ENCODE results near the gene ANKLE2. TPM values are rescaled to one million over a fixed set of nuclear protein-coding genes. Genes with fewer than 3 reads are reported as not detected.

The ANKLE2 gene
- total and polyA plus RNA-seq, 4 donors: 8.4 to 24.1 (median 15.4) TPM

Small RNA genes lying within 50 kb of the gene (small RNA-seq; reads per million reads assigned to genes)
- gene RNA5SP379: not detected

Other genes with a start within 250 kb of the ANKLE2 start
- gene LRCOL1, start 151.2 kb downstream of the ANKLE2 start, total RNA-seq: 1 to 10 TPM in 1 of 2 donors, not detected in 1; 2.6 TPM
- gene LRCOL1, start 151.2 kb downstream of the ANKLE2 start, polyA plus RNA-seq: 10 to 100 TPM in 1 of 2 donors, 1 to 10 TPM in 1; 5.9 to 40.7 TPM
- not detected for gene P2RX2, start 143.1 kb downstream of the ANKLE2 start, total RNA-seq
- not detected for gene P2RX2, start 143.1 kb downstream of the ANKLE2 start, polyA plus RNA-seq
- gene POLE, start 74.5 kb downstream of the ANKLE2 start, total RNA-seq: 10 to 100 TPM; 31.0 to 39.2 TPM
- gene POLE, start 74.5 kb downstream of the ANKLE2 start, polyA plus RNA-seq: 1 to 10 TPM; 7.6 to 8.4 TPM
- 100 to 1,000 TPM in 1 of 2 donors, 10 to 100 TPM in 1; 43.8 to 117 TPM for gene PXMP2, start 74.2 kb downstream of the ANKLE2 start, total RNA-seq
- 100 to 1,000 TPM; 153 to 259 TPM for gene PXMP2, start 74.2 kb downstream of the ANKLE2 start, polyA plus RNA-seq
- gene PGAM5, start 51.0 kb downstream of the ANKLE2 start, total RNA-seq: 10 to 100 TPM; 19.0 to 34.0 TPM
- 10 to 100 TPM in 1 of 2 donors, 1 to 10 TPM in 1; 6.3 to 25.4 TPM for gene PGAM5, start 51.0 kb downstream of the ANKLE2 start, polyA plus RNA-seq
- gene GOLGA3, start 67.0 kb upstream of the ANKLE2 start, total RNA-seq: 10 to 100 TPM; 21.5 to 43.0 TPM
- gene GOLGA3, start 67.0 kb upstream of the ANKLE2 start, polyA plus RNA-seq: 10 to 100 TPM in 1 of 2 donors, 1 to 10 TPM in 1; 5.0 to 10.0 TPM
- 10 to 100 TPM; 21.7 to 23.4 TPM for gene CHFR, start 125.8 kb upstream of the ANKLE2 start, total RNA-seq
- 1 to 10 TPM; 7.0 to 7.5 TPM for gene CHFR, start 125.8 kb upstream of the ANKLE2 start, polyA plus RNA-seq
- gene ZNF605, start 194.5 kb upstream of the ANKLE2 start, total RNA-seq: 1 to 10 TPM; 3.6 to 9.5 TPM
- gene ZNF605, start 194.5 kb upstream of the ANKLE2 start, polyA plus RNA-seq: 1 to 10 TPM; 1.2 to 3.5 TPM
- 1 to 10 TPM; 6.9 to 9.5 TPM for gene ZNF26, start 224.5 kb upstream of the ANKLE2 start, total RNA-seq
- 1 to 10 TPM; 1.7 to 2.8 TPM for gene ZNF26, start 224.5 kb upstream of the ANKLE2 start, polyA plus RNA-seq